ENCODE measurements around the gene DYNLL1. TPM values are rescaled to one million over a fixed set of nuclear protein-coding genes. Genes with fewer than 3 reads are reported as not detected.

DYNLL1 gene
- total and polyA plus RNA-seq, 2 of the 4 experiments (the other 2 are of a cell fraction), result 663 to 696 TPM

DNA sequence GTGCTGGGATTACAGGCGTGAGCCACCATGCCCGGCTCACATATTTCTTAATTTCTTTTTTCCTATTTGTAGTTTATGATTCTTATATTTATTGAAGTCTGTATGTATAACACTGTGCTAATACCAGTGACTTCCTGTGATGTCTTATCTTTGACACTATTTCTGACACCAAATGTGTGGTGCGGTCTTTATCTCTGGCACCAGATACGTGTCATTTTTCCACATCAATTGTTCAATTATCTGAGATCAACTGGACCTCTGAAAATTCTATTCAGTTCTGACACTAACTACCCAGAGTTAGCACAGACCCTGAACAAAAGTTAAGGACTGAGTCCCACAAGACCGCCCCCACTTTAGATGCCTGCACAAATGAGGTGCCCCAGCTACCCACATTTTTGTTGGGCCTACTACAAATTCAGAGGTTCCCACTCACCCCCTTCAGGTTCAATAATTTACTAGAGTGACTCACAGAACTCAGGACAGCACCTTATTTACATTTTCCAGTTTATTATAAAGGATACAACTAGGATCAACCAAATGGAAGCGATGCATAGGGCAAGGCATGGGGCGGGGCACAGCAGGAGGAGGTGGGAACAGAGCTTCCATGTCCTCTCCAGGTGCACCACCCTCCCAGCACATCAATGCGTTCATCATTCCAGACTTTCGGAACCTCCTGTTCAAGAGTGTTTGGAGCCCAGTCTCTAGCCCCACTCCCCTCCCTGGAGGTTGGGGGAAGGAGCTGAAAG is 14.7 kb upstream of the DYNLL1 start:
- in situ Hi-C loops (cut with MboI; ENCODE audit: low sequenced_read_pairs) (no loop called here), intact Hi-C loops (cut with micrococcal nuclease) (no loop called here), dilution Hi-C loops (cut with HindIII; ENCODE audit: low sequenced_read_pairs, unreplicated experiment) (no loop called here)
- Histone ChIP-seq H4K8ac (ENCODE audit: low read depth in 2 of 2, low read length in 2 of 2) (no peak overlapping the region), H3K23ac (ENCODE audit: low read depth, low read length) (no peak overlapping the region), H3K27ac (ENCODE audit: insufficient read depth, low read length) (no peak overlapping the region), H3K27me3 (ENCODE audit: control insufficient read depth, insufficient read depth, low read length) (no peaks in the 10 kb centered on the region), H3K14ac (replicated peaks; ENCODE audit: low read depth, low read length) (no peak overlapping the region), H3K56ac (ENCODE audit: extremely low read depth, insufficient read depth, low read length) (no peak overlapping the region), H3K4me3 (ENCODE audit: insufficient read depth, low read depth, low read length) (no peak overlapping the region), H3K4ac (ENCODE audit: low read depth, low read length) (no peak overlapping the region), H3K4me2 (ENCODE audit: low read depth, low read length) (no peak overlapping the region), H2BK5ac (ENCODE audit: low read depth, low read length, poor library complexity, severe bottlenecking) (no peak overlapping the region), H4K5ac (ENCODE audit: low read depth, low read length) (no peak overlapping the region), H2AFZ (replicated peaks; ENCODE audit: low read length, poor library complexity) (no peak overlapping the region), H3K4me1 (ENCODE audit: control insufficient read depth, insufficient read depth, low read length) (no peaks in the 10 kb centered on the region; the same call in 1 of the 2 replicates), H3K9ac (ENCODE audit: low read depth, low read length) (no peak overlapping the region), H2AK5ac (ENCODE audit: low read depth, low read length) (no peak overlapping the region), H4K20me1 (ENCODE audit: insufficient read depth, low read length) (no peaks in the 10 kb centered on the region), H2BK20ac (ENCODE audit: low read depth, low read length) (no peak overlapping the region), H4K91ac (ENCODE audit: insufficient read depth, low read depth, low read length) (no peak overlapping the region), H2BK15ac (ENCODE audit: low read depth, low read length) (no peak overlapping the region), H3K18ac (ENCODE audit: low read depth, low read length) (no peak overlapping the region), H2BK120ac (ENCODE audit: low read depth, low read length) (no peak overlapping the region), H2AK9ac (replicated peaks; ENCODE audit: low read depth, low read length, poor library complexity) (no peak overlapping the region), H3K36me3 (ENCODE audit: control insufficient read depth, insufficient read depth, low read length) (peaks cover 8% of the 10 kb centered on the region; the same call in 1 of the 2 replicates), H3K9me3 (ENCODE audit: control insufficient read depth, insufficient read depth, low read length) (no peaks in the 10 kb centered on the region), H3K79me1 (ENCODE audit: low read depth in 1 of 2, low read length in 2 of 2) (peaks cover 13 to 20% of the 10 kb centered on the region in 2 experiments), H3K9me1 (ENCODE audit: insufficient read depth, low read length) (peaks cover 8% of the 10 kb centered on the region; the same call in 1 of the 2 replicates)
- ChIA-PET CTCF (no interaction called here), POLR2A (ENCODE audit: unreplicated experiment) (interaction anchor here (0.7 kb wide), 1 partner anchor 101 kb away, joined by 25 read pairs; no protein-coding TSS in a partner anchor)
- no peak for TF ChIP-seq MAZ (IDR thresholded peaks at IDR 0.05; ENCODE audit: borderline replicate concordance, low read depth, low read length)
- TF ChIP-seq RCOR1 (IDR thresholded peaks at IDR 0.05; ENCODE audit: insufficient replicate concordance, low read length), result no peak
- TF ChIP-seq, protein P1, sequence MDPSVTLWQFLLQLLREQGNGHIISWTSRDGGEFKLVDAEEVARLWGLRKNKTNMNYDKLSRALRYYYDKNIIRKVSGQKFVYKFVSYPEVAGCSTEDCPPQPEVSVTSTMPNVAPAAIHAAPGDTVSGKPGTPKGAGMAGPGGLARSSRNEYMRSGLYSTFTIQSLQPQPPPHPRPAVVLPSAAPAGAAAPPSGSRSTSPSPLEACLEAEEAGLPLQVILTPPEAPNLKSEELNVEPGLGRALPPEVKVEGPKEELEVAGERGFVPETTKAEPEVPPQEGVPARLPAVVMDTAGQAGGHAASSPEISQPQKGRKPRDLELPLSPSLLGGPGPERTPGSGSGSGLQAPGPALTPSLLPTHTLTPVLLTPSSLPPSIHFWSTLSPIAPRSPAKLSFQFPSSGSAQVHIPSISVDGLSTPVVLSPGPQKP (IDR thresholded peaks at IDR 0.05; ENCODE audit: borderline replicate concordance, low read depth, low read length), result no peak
- TF ChIP-seq, protein P2, sequence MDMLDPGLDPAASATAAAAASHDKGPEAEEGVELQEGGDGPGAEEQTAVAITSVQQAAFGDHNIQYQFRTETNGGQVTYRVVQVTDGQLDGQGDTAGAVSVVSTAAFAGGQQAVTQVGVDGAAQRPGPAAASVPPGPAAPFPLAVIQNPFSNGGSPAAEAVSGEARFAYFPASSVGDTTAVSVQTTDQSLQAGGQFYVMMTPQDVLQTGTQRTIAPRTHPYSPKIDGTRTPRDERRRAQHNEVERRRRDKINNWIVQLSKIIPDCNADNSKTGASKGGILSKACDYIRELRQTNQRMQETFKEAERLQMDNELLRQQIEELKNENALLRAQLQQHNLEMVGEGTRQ (IDR thresholded peaks at IDR 0.05; ENCODE audit: low read depth, low read length), result no peak
- no peak for TF ChIP-seq RAD21 (IDR thresholded peaks at IDR 0.05; ENCODE audit: low read length)
- TF ChIP-seq NFE2L2 (IDR thresholded peaks at IDR 0.05; ENCODE audit: low read depth, low read length), result no peak
- WGBS, 2 experiments (ENCODE audit: extremely low coverage in 2 of 2, insufficient read length in 1 of 2), result no CpG with 5 or more reads among the region's 9 CpGs
- DNase-seq, result no peak
- no TSS peak for BruUV-seq (replicated peaks)
- ATAC-seq (ENCODE audit: low read depth), result no peak

Measured in IMR-90 (cell line).